ENCODE measurements around the gene GOLT1A.

Gene GOLT1A

GRCh38 chr1:204190212-204191211, 23.3 kb downstream of the GOLT1A start:
- no peak for DNase-seq

- no peak for DNase-seq
These were observed 24.7 kb downstream of the GOLT1A start for GRCh38 chr1:204188959-204189639.

- no peak for DNase-seq
These were observed 27.2 kb downstream of the GOLT1A start for GRCh38 chr1:204186597-204186996.

- no peak for DNase-seq
These were observed 32.7 kb downstream of the GOLT1A start for GRCh38 chr1:204181116-204181515.

GRCh38 chr1:204180133-204180532, 33.7 kb downstream of the GOLT1A start:
- no peak for DNase-seq

- no peak for DNase-seq
These were observed 35.1 kb downstream of the GOLT1A start for GRCh38 chr1:204178487-204179281.

GRCh38 chr1:204177133-204177532, 36.7 kb downstream of the GOLT1A start:
- no peak for DNase-seq

- DNase-seq = no peak
These were observed 37.7 kb downstream of the GOLT1A start for GRCh38 chr1:204176049-204176448.

GRCh38 chr1:204174958-204175357, 38.8 kb downstream of the GOLT1A start:
- no peak for DNase-seq

- DNase-seq = no peak
These were observed 41.3 kb downstream of the GOLT1A start for GRCh38 chr1:204172404-204173029.

- no peak for DNase-seq
These were observed 42.0 kb downstream of the GOLT1A start for GRCh38 chr1:204171751-204172178.

GRCh38 chr1:204170494-204171155, 43.2 kb downstream of the GOLT1A start:
- DNase-seq = no peak

GRCh38 chr1:204169858-204170257, 43.9 kb downstream of the GOLT1A start:
- DNase-seq = no peak

- no peak for DNase-seq
These were observed 46.1 kb downstream of the GOLT1A start for GRCh38 chr1:204167730-204168129.

GRCh38 chr1:204166219-204166618, 47.6 kb downstream of the GOLT1A start, which contains the start of gene REN:
TSS of gene REN (minus strand) at chr1:204166337. CDS start at chr1:204166293, 44 bp downstream.
- DNase-seq = no peak

GRCh38 chr1:204162494-204163074, 51.2 kb downstream of the GOLT1A start:
- DNase-seq = peak in 1 of 2 experiments; percentile 19

GRCh38 chr1:204161609-204162493, 51.9 kb downstream of the GOLT1A start:
- no peak for DNase-seq

- DNase-seq = no peak
These were observed 55.8 kb downstream of the GOLT1A start for GRCh38 chr1:204157962-204158361.

GRCh38 chr1:204155881-204156280, 57.9 kb downstream of the GOLT1A start:
- no peak for DNase-seq

- no peak for DNase-seq
These were observed 59.1 kb downstream of the GOLT1A start for GRCh38 chr1:204154568-204155255.

Measured in cerebellar nuclear complex (tissue), 1 donor.